Fibroblast of peridontal ligament (primary cell): ENCODE measurements around the gene PSMD6.

Experiments used
- DNase-seq: peaks from one replicate; pipeline ENCODE4 v3.0.0-alpha.2; 2010; ENCODE audit errors: extremely low read depth

Gene PSMD6

GRCh38 chr3:63977893-63978292 is 45.4 kb downstream of the PSMD6 start:
- no peak for DNase-seq

- no peak for DNase-seq
Measured at GRCh38 chr3:63976872-63977200, 46.5 kb downstream of the PSMD6 start.

- peak; percentile 99 for DNase-seq
Measured at GRCh38 chr3:63976161-63976871, 47.0 kb downstream of the PSMD6 start.

- peak; percentile 51 for DNase-seq
Measured at GRCh38 chr3:63975723-63976122, 47.6 kb downstream of the PSMD6 start.

DNA sequence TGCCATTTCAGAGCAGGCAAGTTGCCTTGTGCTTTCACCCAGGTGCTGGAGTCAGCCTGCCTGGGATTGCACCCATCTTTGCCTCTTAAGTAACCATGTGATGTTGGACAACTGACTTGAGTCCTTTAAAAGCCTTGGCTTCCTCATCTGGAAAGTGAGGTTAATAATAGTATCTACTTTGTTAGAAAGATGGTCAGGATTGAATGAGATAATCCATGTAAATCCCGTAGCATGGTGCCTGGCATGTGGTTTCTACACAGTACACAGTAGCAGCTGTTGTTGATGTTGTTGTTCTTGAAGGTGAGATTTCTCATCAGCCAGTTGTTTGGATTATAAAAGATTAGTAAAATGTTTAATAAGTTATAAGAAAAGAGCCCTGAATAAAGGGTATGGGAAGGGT is 48.8 kb downstream of the PSMD6 start:
- no peak for DNase-seq

GRCh38 chr3:63973406-63973805 is 49.9 kb downstream of the PSMD6 start:
- no peak for DNase-seq

DNA sequence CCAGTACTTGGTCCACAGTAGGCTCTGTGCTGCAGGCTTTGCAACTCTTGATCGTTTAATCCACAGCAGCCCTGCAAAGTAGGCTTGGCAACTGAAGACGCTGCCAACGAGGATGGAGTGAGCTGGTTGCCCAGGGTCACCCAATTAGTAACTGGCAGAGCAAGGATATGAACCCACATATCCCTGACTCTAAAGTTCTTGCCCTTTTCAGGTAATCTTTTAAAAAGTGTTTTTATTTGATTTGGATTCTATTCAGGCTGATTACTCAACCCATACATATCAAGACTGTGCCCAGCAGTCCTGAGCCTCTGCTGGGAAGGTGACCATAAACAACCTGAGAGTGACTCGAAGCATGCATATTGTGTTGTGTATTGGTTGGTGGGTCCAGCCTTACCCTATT is 50.3 kb downstream of the PSMD6 start:
- DNase-seq = no peak

DNA sequence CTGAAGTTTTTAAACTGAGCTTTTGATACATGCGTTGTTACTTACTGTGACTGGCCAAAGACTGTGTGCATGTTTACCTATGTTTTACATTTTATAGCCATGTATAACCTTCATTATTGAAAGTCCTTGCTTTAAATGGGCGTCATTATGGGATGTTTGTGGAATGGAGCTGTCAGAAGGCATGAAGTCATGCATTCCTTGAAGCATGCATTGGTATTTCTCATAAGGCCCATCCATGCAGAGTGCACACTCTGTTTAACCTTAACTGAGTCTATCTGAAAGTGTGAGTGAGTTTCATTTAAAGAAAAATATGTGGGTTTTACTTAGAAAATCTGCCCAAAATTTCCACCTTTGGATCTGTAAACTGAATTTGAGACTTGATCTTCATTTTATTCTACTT is 51.1 kb downstream of the PSMD6 start:
- DNase-seq = peak; percentile 72

DNA sequence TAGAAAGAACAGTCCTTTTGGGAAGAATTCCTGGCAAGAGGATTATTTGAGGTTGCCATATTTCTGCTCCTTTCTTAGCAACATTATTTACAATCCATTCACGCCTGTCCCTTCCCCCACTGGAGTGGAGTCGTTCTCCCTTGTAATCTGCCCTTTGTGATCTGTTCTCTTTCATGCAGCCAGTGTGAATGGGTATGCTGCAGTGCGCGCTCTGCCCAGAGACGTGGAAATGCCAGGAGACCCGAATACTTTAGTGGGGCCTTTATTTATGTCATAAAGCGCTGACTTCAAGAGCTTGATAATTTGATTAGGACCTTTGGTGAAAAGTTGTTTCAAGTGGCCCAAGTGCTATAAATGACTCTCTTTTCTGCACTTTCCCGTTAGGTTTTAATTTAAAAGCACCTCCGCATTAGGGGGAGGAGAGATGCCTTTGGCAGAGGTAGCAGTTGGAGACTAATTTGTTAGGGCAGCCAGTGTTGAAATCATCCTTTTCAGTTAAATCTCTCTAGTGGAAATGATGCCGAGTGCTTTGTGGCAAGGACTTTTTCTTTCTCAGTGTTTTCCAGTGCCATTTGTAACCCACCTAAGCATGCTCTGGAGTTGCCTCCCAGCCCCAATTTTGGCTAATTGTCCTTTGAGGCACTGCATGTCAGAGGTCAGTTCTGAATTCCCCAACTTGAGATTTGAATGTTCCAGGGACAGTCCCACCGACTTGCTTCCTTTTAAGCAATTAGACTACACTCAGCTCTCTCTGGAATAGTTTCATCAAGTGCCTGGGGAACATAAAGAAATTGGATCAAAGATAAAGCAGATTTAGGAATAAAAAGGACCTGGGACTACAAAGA is 52.4 kb downstream of the PSMD6 start:
- DNase-seq = no peak

- DNase-seq = no peak
Measured at GRCh38 chr3:63969876-63970275, 53.4 kb downstream of the PSMD6 start.

DNA sequence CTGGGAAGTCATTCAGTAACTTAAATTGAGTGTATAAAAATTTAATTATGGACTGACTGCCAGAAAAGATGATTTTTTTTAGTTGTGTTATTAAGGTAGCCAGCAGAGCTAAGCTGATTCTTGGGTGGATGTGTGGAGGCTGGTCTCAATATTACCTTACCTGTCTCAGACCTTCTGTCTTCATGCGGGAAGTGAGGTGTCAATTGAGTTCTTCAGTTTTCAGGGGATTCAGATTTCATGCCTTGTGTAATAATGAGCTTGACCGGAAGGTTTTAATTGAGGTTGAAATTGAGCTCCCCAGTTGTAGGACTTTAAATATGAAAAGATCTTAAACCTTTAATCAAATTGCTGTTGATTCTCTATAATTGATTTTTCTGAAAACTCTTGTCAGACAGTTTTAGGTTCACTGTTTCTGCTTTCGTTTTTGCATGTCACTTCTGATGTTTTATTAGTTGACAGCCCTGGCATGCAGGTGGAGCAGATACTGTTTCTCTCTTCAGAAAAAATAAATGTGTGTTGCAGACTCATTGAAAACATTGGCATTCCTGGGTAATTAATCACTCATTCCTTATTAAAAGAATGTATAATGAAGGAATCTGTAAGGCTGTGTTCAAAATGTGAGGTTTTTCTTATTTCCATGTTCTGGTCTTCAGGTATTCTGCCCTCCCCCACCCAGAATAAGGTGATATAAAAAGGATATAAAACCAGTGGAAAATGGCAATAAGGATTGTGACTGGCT is 54.5 kb downstream of the PSMD6 start:
- no peak for DNase-seq

DNA sequence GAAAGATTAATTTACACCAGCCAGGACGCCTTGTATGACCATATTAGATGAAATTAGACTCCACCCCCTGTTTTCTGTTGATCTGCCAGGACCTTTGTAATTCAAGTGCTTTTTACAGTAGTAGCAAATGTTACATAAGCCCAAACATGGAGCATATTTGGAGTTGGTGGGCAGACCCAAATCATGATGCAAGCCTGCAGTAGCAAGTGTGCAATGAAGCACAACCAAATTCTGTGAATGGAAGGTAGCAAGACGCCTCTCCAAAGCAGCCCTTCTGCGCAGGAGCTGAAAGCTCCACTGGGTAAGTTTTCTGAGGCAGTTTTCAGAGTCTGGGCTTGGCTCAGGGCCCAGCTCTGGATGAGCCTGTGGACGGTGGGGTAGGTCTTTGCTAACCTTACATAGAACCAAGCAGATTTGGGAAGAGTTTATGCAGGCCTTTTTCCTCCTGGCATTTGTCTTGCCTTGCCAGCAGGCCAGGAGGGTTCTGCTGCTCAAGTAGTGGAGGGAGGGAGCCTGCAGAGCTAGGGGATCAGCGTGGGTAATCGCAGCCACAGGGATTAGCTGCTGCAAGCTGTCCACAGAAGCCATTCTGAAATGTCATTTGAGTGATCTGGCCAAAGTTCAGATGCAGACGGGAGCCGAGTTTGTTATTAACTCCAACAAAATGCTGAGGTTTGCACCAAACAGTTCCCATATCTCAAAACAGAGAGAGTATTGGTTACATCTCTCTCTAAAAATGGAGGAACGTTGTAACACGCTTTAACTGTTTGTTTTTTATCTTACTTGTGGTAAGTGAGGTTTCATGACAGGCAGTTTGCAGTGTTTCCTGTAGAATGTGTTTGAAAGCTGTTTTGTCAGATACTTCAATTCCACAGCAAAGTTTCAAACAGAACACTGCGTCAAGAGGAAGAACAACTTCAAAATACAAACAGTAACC is 55.4 kb downstream of the PSMD6 start:
- peak; percentile 57 for DNase-seq

- DNase-seq = no peak
Measured at GRCh38 chr3:63966871-63967270, 56.4 kb downstream of the PSMD6 start.

DNA sequence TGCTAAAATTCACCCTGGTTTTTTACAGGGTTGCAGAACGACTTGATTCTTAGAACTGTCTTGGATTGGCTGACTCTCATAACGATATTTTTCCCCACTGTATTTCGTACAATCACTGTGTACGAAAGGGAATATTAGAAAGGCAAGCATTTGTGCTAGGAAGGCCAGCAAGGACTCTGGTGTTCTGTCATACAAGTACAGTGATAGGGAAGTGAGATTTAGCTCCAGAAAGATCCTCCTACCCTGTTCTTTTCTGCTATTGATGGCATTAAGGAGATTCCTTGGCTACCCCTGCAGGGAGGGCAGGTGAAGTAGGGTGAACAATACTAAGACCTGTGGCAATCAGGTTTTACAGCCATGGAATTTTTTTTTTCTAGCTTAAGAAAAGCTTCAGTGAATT is 57.3 kb downstream of the PSMD6 start:
- no peak for DNase-seq

GRCh38 chr3:63964681-63965485 is 58.4 kb downstream of the PSMD6 start:
- no peak for DNase-seq

- DNase-seq = no peak
Measured at GRCh38 chr3:63963496-63963895, 59.8 kb downstream of the PSMD6 start.

- DNase-seq = peak; percentile 51
Measured at GRCh38 chr3:63961891-63962290, 61.4 kb downstream of the PSMD6 start.
